HCT116 (cell line): ENCODE results near the gene C10orf88.

Experiments
- EGR1 ChIP-seq: IDR thresholded peaks from 2 replicates; pipeline ENCODE4 v1.6.1; 2012; ENCODE audit warnings: low read depth
- EZH2 ChIP-seq: fragments of 200-600 bp; sonication (generic); IDR thresholded peaks from 2 replicates; pipeline ENCODE4 v1.6.1; 2017; ENCODE audit warnings: antibody characterized with exemption, mixed run types
- POLR2A ChIP-seq: IDR thresholded peaks from 2 replicates; pipeline ENCODE4 v1.7.0; 2011; ENCODE audit warnings: borderline replicate concordance; ENCODE audit not compliant: insufficient read depth, insufficient read length; ENCODE audit errors: extremely low read depth
- POLR2AphosphoS5 ChIP-seq: IDR thresholded peaks from 2 replicates; pipeline ENCODE4 v1.6.1; 2011; ENCODE audit warnings: mild to moderate bottlenecking, low read depth, low read length, moderate library complexity
- RAD21 ChIP-seq: IDR thresholded peaks from 2 replicates; pipeline ENCODE4 v1.6.1; 2012; ENCODE audit warnings: low read depth, mild to moderate bottlenecking
- SRF ChIP-seq: IDR thresholded peaks from 2 replicates; pipeline ENCODE4 v1.6.1; 2012; ENCODE audit warnings: low read depth
- TF ChIP-seq, protein P1 (sequence below): IDR thresholded peaks from 2 replicates; pipeline ENCODE4 v1.6.1; 2012; ENCODE audit warnings: low read depth
- TF ChIP-seq, protein P2 (sequence below), 3 experiments: fragments of 200-600 bp in 1 of 3; sonication (generic) in 1 of 3; IDR thresholded peaks in 2 of 3; conservative IDR thresholded peaks in 1 of 3; 2 replicates each; pipeline ENCODE4 v1.5.1; 2012 to 2017; ENCODE audit warnings: low read depth in 2 of 3, low read length in 2 of 3, antibody characterized with exemption in 1 of 3, borderline replicate concordance in 1 of 3, control low read depth in 1 of 3, mild to moderate bottlenecking in 1 of 3, mixed read lengths in 1 of 3, mixed run types in 1 of 3, moderate library complexity in 1 of 3; ENCODE audit not compliant: insufficient read depth in 1 of 3
- TF ChIP-seq, protein P3 (sequence below): IDR thresholded peaks from 2 replicates; pipeline ENCODE4 v1.6.1; 2012

DNA sequence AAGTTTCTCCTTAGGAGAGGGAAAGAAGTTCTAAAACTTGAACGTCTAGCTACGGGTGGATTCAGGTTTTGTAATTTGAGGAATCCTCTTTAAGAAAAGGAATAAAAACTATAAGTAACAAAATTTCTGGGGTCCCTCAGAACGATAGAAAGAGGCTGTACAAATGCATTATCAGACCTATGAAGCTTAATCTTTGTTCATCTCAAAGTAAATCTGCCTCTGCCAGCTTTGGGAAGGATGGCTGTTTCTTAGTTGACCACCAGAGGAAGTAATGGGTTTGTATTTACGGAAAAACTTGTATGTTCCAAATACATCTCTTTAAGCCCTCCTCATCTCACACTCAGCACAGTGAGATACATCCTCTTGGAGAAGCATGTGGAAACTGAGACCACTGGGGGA lies 27.0 kb upstream of the C10orf88 start:
- TF ChIP-seq, protein P1, sequence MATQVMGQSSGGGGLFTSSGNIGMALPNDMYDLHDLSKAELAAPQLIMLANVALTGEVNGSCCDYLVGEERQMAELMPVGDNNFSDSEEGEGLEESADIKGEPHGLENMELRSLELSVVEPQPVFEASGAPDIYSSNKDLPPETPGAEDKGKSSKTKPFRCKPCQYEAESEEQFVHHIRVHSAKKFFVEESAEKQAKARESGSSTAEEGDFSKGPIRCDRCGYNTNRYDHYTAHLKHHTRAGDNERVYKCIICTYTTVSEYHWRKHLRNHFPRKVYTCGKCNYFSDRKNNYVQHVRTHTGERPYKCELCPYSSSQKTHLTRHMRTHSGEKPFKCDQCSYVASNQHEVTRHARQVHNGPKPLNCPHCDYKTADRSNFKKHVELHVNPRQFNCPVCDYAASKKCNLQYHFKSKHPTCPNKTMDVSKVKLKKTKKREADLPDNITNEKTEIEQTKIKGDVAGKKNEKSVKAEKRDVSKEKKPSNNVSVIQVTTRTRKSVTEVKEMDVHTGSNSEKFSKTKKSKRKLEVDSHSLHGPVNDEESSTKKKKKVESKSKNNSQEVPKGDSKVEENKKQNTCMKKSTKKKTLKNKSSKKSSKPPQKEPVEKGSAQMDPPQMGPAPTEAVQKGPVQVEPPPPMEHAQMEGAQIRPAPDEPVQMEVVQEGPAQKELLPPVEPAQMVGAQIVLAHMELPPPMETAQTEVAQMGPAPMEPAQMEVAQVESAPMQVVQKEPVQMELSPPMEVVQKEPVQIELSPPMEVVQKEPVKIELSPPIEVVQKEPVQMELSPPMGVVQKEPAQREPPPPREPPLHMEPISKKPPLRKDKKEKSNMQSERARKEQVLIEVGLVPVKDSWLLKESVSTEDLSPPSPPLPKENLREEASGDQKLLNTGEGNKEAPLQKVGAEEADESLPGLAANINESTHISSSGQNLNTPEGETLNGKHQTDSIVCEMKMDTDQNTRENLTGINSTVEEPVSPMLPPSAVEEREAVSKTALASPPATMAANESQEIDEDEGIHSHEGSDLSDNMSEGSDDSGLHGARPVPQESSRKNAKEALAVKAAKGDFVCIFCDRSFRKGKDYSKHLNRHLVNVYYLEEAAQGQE: no peak
- TF ChIP-seq, protein P2, sequence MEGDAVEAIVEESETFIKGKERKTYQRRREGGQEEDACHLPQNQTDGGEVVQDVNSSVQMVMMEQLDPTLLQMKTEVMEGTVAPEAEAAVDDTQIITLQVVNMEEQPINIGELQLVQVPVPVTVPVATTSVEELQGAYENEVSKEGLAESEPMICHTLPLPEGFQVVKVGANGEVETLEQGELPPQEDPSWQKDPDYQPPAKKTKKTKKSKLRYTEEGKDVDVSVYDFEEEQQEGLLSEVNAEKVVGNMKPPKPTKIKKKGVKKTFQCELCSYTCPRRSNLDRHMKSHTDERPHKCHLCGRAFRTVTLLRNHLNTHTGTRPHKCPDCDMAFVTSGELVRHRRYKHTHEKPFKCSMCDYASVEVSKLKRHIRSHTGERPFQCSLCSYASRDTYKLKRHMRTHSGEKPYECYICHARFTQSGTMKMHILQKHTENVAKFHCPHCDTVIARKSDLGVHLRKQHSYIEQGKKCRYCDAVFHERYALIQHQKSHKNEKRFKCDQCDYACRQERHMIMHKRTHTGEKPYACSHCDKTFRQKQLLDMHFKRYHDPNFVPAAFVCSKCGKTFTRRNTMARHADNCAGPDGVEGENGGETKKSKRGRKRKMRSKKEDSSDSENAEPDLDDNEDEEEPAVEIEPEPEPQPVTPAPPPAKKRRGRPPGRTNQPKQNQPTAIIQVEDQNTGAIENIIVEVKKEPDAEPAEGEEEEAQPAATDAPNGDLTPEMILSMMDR (IDR thresholded peaks at IDR 0.05 in 2 of 3, conservative IDR thresholded peaks at IDR 0.05 in 1 of 3; ENCODE audit: borderline replicate concordance in 1 of 3, insufficient read depth in 1 of 3, low read depth in 2 of 3, low read length in 2 of 3): peak in 2 of 3 experiments; percentile 44 to 55; a peak in 4 of 6 replicates
- TF ChIP-seq, protein P3, sequence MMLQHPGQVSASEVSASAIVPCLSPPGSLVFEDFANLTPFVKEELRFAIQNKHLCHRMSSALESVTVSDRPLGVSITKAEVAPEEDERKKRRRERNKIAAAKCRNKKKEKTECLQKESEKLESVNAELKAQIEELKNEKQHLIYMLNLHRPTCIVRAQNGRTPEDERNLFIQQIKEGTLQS: no peak
- TF ChIP-seq EGR1 (no peak), RAD21 (peak; percentile 14; the same call in 1 of the 2 replicates), POLR2A (no peak), POLR2AphosphoS5 (no peak), SRF (no peak), EZH2 (no peak)
